ENCODE data around the gene DDX6.

GRCh38 chr11:118706546-118706825 is 84.5 kb downstream of the DDX6 start:
- TF ChIP-seq CTCF (IDR thresholded peaks at IDR 0.05; ENCODE audit: insufficient read depth, low read length, poor library complexity, severe bottlenecking) (no peak), EZH2phosphoT487 (conservative IDR thresholded peaks at IDR 0.05; ENCODE audit: low read length) (no peak)
